GM12891 (cell line): ENCODE data around the gene TMC4.
A peak's percentile ranks its signal among the peaks of the same experiment; 100 is the strongest.
"Not testable (repeated sequence)": the region's sequence is repeated elsewhere in the genome, so short reads cannot be mapped to it uniquely, and the experiment has no call there.

Experiments used
- DNase-seq: peaks from one replicate; pipeline ENCODE4 v3.0.0; 2011; ENCODE audit warnings: low spot score; ENCODE audit not compliant: insufficient read length
- FAIRE-seq: peaks from 2 replicates; lab custom pipeline; 2011; peaks lifted over from hg19 to GRCh38; lab: Jason Lieb, UNC
- PAX5 ChIP-seq: IDR thresholded peaks from 2 replicates; pipeline ENCODE4 v1.6.1; 2011; ENCODE audit warnings: low read length, moderate library complexity, mild to moderate bottlenecking; ENCODE audit not compliant: insufficient read depth, severe bottlenecking
- POLR2A ChIP-seq: IDR thresholded peaks from 2 replicates; pipeline ENCODE4 v1.6.1; 2011; ENCODE audit warnings: low read depth, low read length, control low read depth
- POLR2AphosphoS5 ChIP-seq: IDR thresholded peaks from 2 replicates; pipeline ENCODE4 v1.6.1; 2011; ENCODE audit warnings: low read depth, low read length, control low read depth
- POU2F2 ChIP-seq: IDR thresholded peaks from 2 replicates; pipeline ENCODE4 v1.6.1; 2011; ENCODE audit warnings: low read depth, mild to moderate bottlenecking, control low read depth, low read length, moderate library complexity
- SPI1 ChIP-seq: IDR thresholded peaks from 2 replicates; pipeline ENCODE4 v1.6.1; 2011; ENCODE audit warnings: low read depth, low read length, control low read depth
- TAF1 ChIP-seq: IDR thresholded peaks from 2 replicates; pipeline ENCODE4 v1.6.1; 2011; ENCODE audit warnings: low read depth, low read length, control low read depth

The TMC4 gene

GRCh38 chr19:54190503-54191010 is 17.6 kb upstream of the TMC4 start:
- DNase-seq = peak; percentile 68
- no peak for FAIRE-seq
- TF ChIP-seq POLR2A = no peak; the same call in 1 of the 2 replicates
- TF ChIP-seq POU2F2 = no peak
- no peak for TF ChIP-seq SPI1
- TF ChIP-seq POLR2AphosphoS5 = no peak

DNA sequence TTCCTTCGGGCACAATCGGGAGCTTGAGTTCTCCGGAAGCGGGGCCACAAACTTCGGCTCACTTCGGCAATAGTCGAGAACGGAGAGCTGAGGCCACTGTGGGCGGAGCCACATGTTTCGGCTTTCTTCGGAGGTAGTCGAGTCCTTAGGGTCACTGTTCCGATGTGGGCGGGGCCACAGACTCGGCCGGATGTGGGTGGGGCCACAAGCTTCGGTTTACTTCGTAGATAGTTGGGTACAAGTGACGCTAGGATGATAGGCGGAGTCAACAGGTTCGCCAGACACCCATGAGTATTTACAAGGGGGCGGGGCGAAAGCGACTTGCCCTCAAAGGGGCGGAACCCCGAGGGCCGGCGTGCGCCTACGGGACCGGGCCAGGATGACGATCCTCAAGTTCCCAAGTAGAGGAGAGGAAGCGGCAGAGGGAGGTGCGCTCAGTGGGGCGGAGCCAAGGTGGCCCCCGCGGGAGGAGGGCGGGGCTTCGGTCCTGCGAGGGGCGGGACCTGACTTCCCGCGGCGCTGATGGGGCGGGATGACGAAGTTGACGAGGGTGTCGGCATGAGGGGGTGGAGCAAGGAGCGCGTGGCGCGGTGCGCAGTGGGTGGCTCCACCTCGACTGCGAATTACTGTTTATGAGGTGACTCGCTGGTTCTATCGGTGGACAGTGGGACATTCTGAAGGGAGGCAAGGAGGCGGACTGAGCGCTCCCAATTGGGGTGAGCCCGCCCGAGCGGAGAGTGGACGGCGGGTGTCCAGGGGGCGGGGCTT is 17.0 kb upstream of the TMC4 start:
- FAIRE-seq (peak; percentile 100), DNase-seq (peak; percentile 70)
- no peak for TF ChIP-seq POU2F2
- peak; percentile 45 for TF ChIP-seq SPI1
- TF ChIP-seq TAF1 = peak; percentile 41; the same call in 1 of the 2 replicates
- TF ChIP-seq POLR2AphosphoS5 = peak; percentile 84
- peak; percentile 79; the same call in 1 of the 2 replicates for TF ChIP-seq POLR2A
- TF ChIP-seq PAX5 = no peak

DNA sequence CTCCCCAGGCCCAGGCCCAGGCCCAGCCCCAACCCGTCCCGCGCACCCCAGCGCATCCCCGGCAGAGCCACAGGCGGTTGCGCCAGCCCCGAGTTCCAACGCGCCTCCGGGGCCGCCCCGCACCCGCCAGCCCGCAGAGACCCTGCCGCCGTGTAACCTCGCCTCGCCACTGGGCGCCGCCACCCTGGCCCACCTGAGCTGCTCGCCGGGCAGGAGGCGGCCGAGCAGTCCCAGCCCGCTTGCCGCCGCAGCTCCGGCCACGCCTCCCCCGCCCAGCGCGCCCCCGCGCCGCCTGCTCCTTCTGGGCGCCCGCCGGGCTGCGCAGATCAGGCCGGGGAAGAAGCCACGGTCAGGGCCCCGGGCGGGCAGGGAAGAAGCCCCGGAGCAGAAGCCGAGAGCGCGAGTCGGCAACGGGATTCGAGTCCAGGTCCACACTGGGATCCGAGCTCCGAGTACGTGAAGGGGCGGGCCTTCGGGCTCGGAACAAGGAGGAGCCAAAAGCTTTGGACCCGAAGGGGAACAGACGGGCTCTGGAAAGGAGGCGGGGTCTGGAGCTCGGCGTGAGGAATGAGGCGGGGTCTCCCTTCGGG is 16.3 kb upstream of the TMC4 start, which contains the start of gene MBOAT7:
TSS of gene MBOAT7 (minus strand) at position 436 of the 590 bp plus-strand sequence. CDS start 1,072 bp downstream, outside the sequence.
- TF ChIP-seq TAF1 = no peak
- TF ChIP-seq POLR2A = no peak
- no peak for TF ChIP-seq POLR2AphosphoS5
- no peak for TF ChIP-seq PAX5
- no peak for TF ChIP-seq POU2F2
- no peak for TF ChIP-seq SPI1
- FAIRE-seq = no peak
- peak; percentile 87 for DNase-seq

- FAIRE-seq (no peak), DNase-seq (no peak)
- no peak for TF ChIP-seq TAF1
- no peak for TF ChIP-seq PAX5
- TF ChIP-seq POU2F2 = no peak
- no peak for TF ChIP-seq POLR2A
- no peak for TF ChIP-seq SPI1
- TF ChIP-seq POLR2AphosphoS5 = no peak
Observed at GRCh38 chr19:54188215-54188871, 15.4 kb upstream of the TMC4 start.

DNA sequence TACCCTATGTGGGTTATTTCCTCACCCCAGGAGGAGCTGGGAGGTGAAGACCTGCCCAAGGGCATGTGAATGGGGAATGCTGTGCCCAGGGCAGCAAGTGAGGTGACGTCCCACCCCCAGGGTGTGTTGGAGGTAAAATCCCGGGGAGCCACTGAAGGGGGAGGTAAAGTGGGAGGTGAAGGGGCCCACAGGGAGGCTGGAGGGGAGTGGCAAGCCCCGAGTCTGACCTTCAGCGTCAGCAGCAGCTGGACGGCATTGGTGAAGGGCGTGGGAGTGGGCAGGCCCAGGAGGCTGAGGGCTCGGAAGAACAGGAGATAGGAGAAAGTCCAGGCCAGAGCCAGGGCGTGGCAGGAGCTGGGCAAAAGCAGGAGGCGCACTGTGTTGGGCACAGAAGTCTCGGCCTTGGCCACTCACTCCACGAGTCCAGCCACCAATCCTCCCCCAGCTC is 14.0 kb upstream of the TMC4 start:
- no peak for FAIRE-seq
- no peak for TF ChIP-seq SPI1
- TF ChIP-seq TAF1 = no peak
- TF ChIP-seq POLR2A = no peak
- TF ChIP-seq PAX5 = no peak
- no peak for TF ChIP-seq POLR2AphosphoS5
- no peak for TF ChIP-seq POU2F2
- DNase-seq = no peak

- DNase-seq (no peak), FAIRE-seq (no peak)
- TF ChIP-seq PAX5 = no peak
- no peak for TF ChIP-seq POU2F2
- TF ChIP-seq TAF1 = no peak
- TF ChIP-seq SPI1 = no peak
- no peak for TF ChIP-seq POLR2A
- TF ChIP-seq POLR2AphosphoS5 = no peak
Observed at GRCh38 chr19:54186351-54186750, 13.4 kb upstream of the TMC4 start.

DNA sequence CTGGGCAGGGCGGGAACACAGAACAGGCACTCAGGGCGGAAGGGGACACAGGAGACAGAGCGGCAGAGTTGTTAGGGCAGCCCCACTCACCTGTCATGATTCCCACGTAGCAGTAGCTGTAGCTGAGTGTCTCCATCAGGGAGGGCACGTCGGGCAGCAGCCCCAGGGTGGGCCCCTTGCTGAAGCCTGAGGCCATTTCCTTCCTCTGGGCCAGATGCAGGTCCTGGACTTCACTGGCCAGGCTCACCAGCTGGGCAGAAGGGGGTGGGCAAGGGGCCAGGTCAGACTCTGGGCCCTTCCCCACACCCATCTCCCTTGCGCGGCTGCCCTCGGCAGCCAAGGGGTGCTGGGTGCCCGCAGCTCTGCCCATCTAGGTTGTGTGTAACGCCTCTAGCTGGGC is 10.5 kb upstream of the TMC4 start:
- DNase-seq (no peak), FAIRE-seq (no peak)
- TF ChIP-seq PAX5 (no peak), POU2F2 (no peak), POLR2AphosphoS5 (no peak), TAF1 (no peak), SPI1 (no peak), POLR2A (no peak)

DNA sequence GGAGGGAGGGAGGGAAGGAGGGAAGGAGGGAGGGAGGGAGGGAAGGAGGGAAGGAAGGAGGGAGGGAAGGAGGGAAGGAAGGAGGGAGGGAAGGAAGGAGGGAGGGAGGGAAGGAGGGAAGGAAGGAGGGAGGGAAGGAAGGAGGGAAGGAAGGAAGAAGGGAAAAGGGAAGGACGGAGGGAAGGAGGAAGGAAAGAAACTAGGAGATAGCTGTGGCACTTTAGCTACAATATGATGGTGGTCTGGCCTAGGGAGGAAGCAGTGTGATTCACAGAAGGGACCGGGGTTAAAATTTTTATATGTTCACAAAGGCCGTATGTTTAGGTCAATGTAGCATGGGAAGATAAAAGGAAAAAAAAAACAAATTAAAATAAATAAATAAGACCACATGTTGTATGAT is 8.9 kb upstream of the TMC4 start:
- DNase-seq, FAIRE-seq: not testable (repeated sequence)

DNA sequence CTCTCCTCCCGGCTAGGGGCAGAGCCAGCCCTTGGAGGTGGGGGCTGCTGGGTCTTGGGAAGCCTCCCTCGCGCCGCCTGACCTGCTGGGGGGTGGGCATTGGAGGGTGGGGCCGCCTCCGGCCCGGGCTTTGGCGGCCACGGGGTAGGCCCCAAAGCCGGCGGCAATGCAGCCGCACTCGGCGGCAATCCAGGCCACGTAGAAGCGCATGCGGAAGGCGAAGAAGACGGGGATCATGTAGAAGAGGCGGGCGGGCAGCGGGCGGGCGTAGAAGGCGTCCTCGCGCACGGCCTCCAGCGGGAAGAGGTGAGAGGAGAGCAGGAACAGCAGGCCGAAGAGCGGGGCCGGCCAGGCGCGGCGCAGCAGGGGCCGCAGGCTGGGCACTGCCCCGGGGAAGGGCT is 7.7 kb upstream of the TMC4 start:
- TF ChIP-seq PAX5 = no peak
- TF ChIP-seq POLR2A = no peak
- TF ChIP-seq POLR2AphosphoS5 = no peak
- no peak for TF ChIP-seq SPI1
- no peak for TF ChIP-seq POU2F2
- no peak for TF ChIP-seq TAF1
- FAIRE-seq (no peak), DNase-seq (no peak)

- no peak for TF ChIP-seq SPI1
- no peak for TF ChIP-seq POLR2AphosphoS5
- TF ChIP-seq POLR2A = no peak
- no peak for TF ChIP-seq POU2F2
- TF ChIP-seq TAF1 = no peak
- TF ChIP-seq PAX5 = no peak
- FAIRE-seq (no peak), DNase-seq (no peak)
Observed at GRCh38 chr19:54179921-54180461, 7.0 kb upstream of the TMC4 start.
